NCI-H82 treated with DMSO at 0.1 percent for 48 hours (cell line): ENCODE results near the gene MORF4L1.
A peak's percentile ranks its signal among the peaks of the same experiment; 100 is the strongest.

Experiments used
- DNase-seq: peaks from one replicate; lab custom pipeline; 2025; ENCODE audit not compliant: unreplicated experiment; lab: John Stamatoyannopoulos, UW

Gene MORF4L1

GRCh38 chr15:78943692-78944091, 71.0 kb downstream of the MORF4L1 start:
- DNase-seq, result no peak

- DNase-seq, result no peak
Measured at GRCh38 chr15:78944202-78944625, 71.5 kb downstream of the MORF4L1 start.

GRCh38 chr15:78944669-78945407, 72.1 kb downstream of the MORF4L1 start, which contains the start of gene CTSH:
TSS of gene CTSH (minus strand) at chr15:78945046. CDS start at chr15:78944981, 65 bp downstream.
- DNase-seq, result peak; percentile 74

GRCh38 chr15:78946493-78946892, 73.8 kb downstream of the MORF4L1 start:
- DNase-seq, result no peak

GRCh38 chr15:78947506-78947905, 74.8 kb downstream of the MORF4L1 start:
- DNase-seq, result no peak
